ENCODE measurements around the gene ETV3.

The ETV3 gene

GRCh38 chr1:157139052-157139715 lies 989 bp upstream of the ETV3 start:
- Histone ChIP-seq H3K9ac (ENCODE audit: low read depth, low read length) (peak overlapping the region; percentile 75), H3K27ac (ENCODE audit: low read depth, low read length) (peak overlapping the region; percentile 99), H3K4me3 (ENCODE audit: low read depth, low read length) (peak overlapping the region; percentile 95), H3K36me3 (ENCODE audit: control insufficient read depth, insufficient read depth, low read length) (peaks cover 21% of the 10 kb centered on the region), H3K9me3 (ENCODE audit: control insufficient read depth, insufficient read depth, low read length) (no peaks in the 10 kb centered on the region), H3K4me1 (ENCODE audit: control insufficient read depth, insufficient read depth, low read length) (peaks cover 39% of the 10 kb centered on the region), H3K27me3 (ENCODE audit: control insufficient read depth, insufficient read depth, low read length) (no peaks in the 10 kb centered on the region; the same call in 1 of the 2 replicates)

- Histone ChIP-seq H3K4me3 (ENCODE audit: low read depth, low read length) (peak overlapping the region; percentile 95), H3K4me1 (ENCODE audit: control insufficient read depth, insufficient read depth, low read length) (peaks cover 39% of the 10 kb centered on the region)
Measured at GRCh38 chr1:157137408-157138219, 581 bp downstream of the ETV3 start.

GRCh38 chr1:157137046-157137407 lies 1.2 kb downstream of the ETV3 start:
- no peaks in the 10 kb centered on the region; the same call in 1 of the 2 replicates for H3K27me3 ChIP-seq (ENCODE audit: control insufficient read depth, insufficient read depth, low read length)
- H3K27ac ChIP-seq (ENCODE audit: low read depth, low read length) = peak overlapping the region; percentile 56
- peaks cover 39% of the 10 kb centered on the region for H3K4me1 ChIP-seq (ENCODE audit: control insufficient read depth, insufficient read depth, low read length)
- H3K9ac ChIP-seq (ENCODE audit: low read depth, low read length) = 0 out of 2 replicates have a peak overlapping the region, but pooled peaks have one; percentile 75
- peaks cover 43% of the 10 kb centered on the region for H3K36me3 ChIP-seq (ENCODE audit: control insufficient read depth, insufficient read depth, low read length)
- peak overlapping the region; percentile 95 for H3K4me3 ChIP-seq (ENCODE audit: low read depth, low read length)
- no peaks in the 10 kb centered on the region for H3K9me3 ChIP-seq (ENCODE audit: control insufficient read depth, insufficient read depth, low read length)

More at GRCh38 chr1:157137408-157138219, 581 bp downstream of the ETV3 start:
- no peaks in the 10 kb centered on the region for H3K9me3 ChIP-seq (ENCODE audit: control insufficient read depth, insufficient read depth, low read length)
- peak overlapping the region; percentile 99 for H3K27ac ChIP-seq (ENCODE audit: low read depth, low read length)
- H3K9ac ChIP-seq (ENCODE audit: low read depth, low read length) = peak overlapping the region; percentile 75
- H3K27me3 ChIP-seq (ENCODE audit: control insufficient read depth, insufficient read depth, low read length) = no peaks in the 10 kb centered on the region; the same call in 1 of the 2 replicates
- H3K36me3 ChIP-seq (ENCODE audit: control insufficient read depth, insufficient read depth, low read length) = peaks cover 37% of the 10 kb centered on the region

- Histone ChIP-seq H3K27ac (ENCODE audit: low read depth, low read length) (no peak overlapping the region), H3K27me3 (ENCODE audit: control insufficient read depth, insufficient read depth, low read length) (no peaks in the 10 kb centered on the region), H3K36me3 (ENCODE audit: control insufficient read depth, insufficient read depth, low read length) (peaks cover 52% of the 10 kb centered on the region), H3K9me3 (ENCODE audit: control insufficient read depth, insufficient read depth, low read length) (no peaks in the 10 kb centered on the region), H3K4me1 (ENCODE audit: control insufficient read depth, insufficient read depth, low read length) (peaks cover 35% of the 10 kb centered on the region), H3K4me3 (ENCODE audit: low read depth, low read length) (peak overlapping the region; percentile 95), H3K9ac (ENCODE audit: low read depth, low read length) (no peak overlapping the region)
Measured at GRCh38 chr1:157136133-157136532, 2.1 kb downstream of the ETV3 start.

GRCh38 chr1:157135646-157136045 lies 2.5 kb downstream of the ETV3 start:
- Histone ChIP-seq H3K4me1 (ENCODE audit: control insufficient read depth, insufficient read depth, low read length) (peaks cover 31% of the 10 kb centered on the region), H3K36me3 (ENCODE audit: control insufficient read depth, insufficient read depth, low read length) (peaks cover 57% of the 10 kb centered on the region), H3K27ac (ENCODE audit: low read depth, low read length) (no peak overlapping the region)

GRCh38 chr1:157135070-157135469 lies 3.1 kb downstream of the ETV3 start:
- no peaks in the 10 kb centered on the region for H3K27me3 ChIP-seq (ENCODE audit: control insufficient read depth, insufficient read depth, low read length)
- H3K9ac ChIP-seq (ENCODE audit: low read depth, low read length) = no peak overlapping the region
- H3K36me3 ChIP-seq (ENCODE audit: control insufficient read depth, insufficient read depth, low read length) = peaks cover 63% of the 10 kb centered on the region
- no peak overlapping the region for H3K27ac ChIP-seq (ENCODE audit: low read depth, low read length)
- H3K4me1 ChIP-seq (ENCODE audit: control insufficient read depth, insufficient read depth, low read length) = peaks cover 26% of the 10 kb centered on the region
- H3K4me3 ChIP-seq (ENCODE audit: low read depth, low read length) = no peak overlapping the region
- H3K9me3 ChIP-seq (ENCODE audit: control insufficient read depth, insufficient read depth, low read length) = no peaks in the 10 kb centered on the region

More at GRCh38 chr1:157135646-157136045, 2.5 kb downstream of the ETV3 start:
- no peaks in the 10 kb centered on the region for H3K9me3 ChIP-seq (ENCODE audit: control insufficient read depth, insufficient read depth, low read length)
- no peak overlapping the region for H3K9ac ChIP-seq (ENCODE audit: low read depth, low read length)
- H3K4me3 ChIP-seq (ENCODE audit: low read depth, low read length) = no peak overlapping the region
- H3K27me3 ChIP-seq (ENCODE audit: control insufficient read depth, insufficient read depth, low read length) = no peaks in the 10 kb centered on the region

- Histone ChIP-seq H3K9ac (ENCODE audit: low read depth, low read length) (no peak overlapping the region), H3K36me3 (ENCODE audit: control insufficient read depth, insufficient read depth, low read length) (peaks cover 65% of the 10 kb centered on the region), H3K27ac (ENCODE audit: low read depth, low read length) (no peak overlapping the region), H3K4me1 (ENCODE audit: control insufficient read depth, insufficient read depth, low read length) (peaks cover 19% of the 10 kb centered on the region), H3K27me3 (ENCODE audit: control insufficient read depth, insufficient read depth, low read length) (no peaks in the 10 kb centered on the region), H3K9me3 (ENCODE audit: control insufficient read depth, insufficient read depth, low read length) (no peaks in the 10 kb centered on the region), H3K4me3 (ENCODE audit: low read depth, low read length) (no peak overlapping the region)
Measured at GRCh38 chr1:157134442-157134841, 3.8 kb downstream of the ETV3 start.

- no peaks in the 10 kb centered on the region for H3K9me3 ChIP-seq (ENCODE audit: control insufficient read depth, insufficient read depth, low read length)
- peaks cover 72% of the 10 kb centered on the region for H3K36me3 ChIP-seq (ENCODE audit: control insufficient read depth, insufficient read depth, low read length)
- no peaks in the 10 kb centered on the region for H3K27me3 ChIP-seq (ENCODE audit: control insufficient read depth, insufficient read depth, low read length)
- peaks cover 12% of the 10 kb centered on the region for H3K4me1 ChIP-seq (ENCODE audit: control insufficient read depth, insufficient read depth, low read length)
- H3K27ac ChIP-seq (ENCODE audit: low read depth, low read length) = no peak overlapping the region
- no peak overlapping the region for H3K4me3 ChIP-seq (ENCODE audit: low read depth, low read length)
- no peak overlapping the region for H3K9ac ChIP-seq (ENCODE audit: low read depth, low read length)
Measured at GRCh38 chr1:157133426-157133825, 4.8 kb downstream of the ETV3 start.

- no peak overlapping the region for H3K27ac ChIP-seq (ENCODE audit: low read depth, low read length)
- H3K4me3 ChIP-seq (ENCODE audit: low read depth, low read length) = no peak overlapping the region
- peaks cover 12% of the 10 kb centered on the region for H3K4me1 ChIP-seq (ENCODE audit: control insufficient read depth, insufficient read depth, low read length)
- no peak overlapping the region for H3K9ac ChIP-seq (ENCODE audit: low read depth, low read length)
- H3K9me3 ChIP-seq (ENCODE audit: control insufficient read depth, insufficient read depth, low read length) = no peaks in the 10 kb centered on the region
- no peaks in the 10 kb centered on the region for H3K27me3 ChIP-seq (ENCODE audit: control insufficient read depth, insufficient read depth, low read length)
- peaks cover 77% of the 10 kb centered on the region for H3K36me3 ChIP-seq (ENCODE audit: control insufficient read depth, insufficient read depth, low read length)
Measured at GRCh38 chr1:157132616-157133167, 5.5 kb downstream of the ETV3 start.

GRCh38 chr1:157132111-157132510 lies 6.1 kb downstream of the ETV3 start:
- Histone ChIP-seq H3K27me3 (ENCODE audit: control insufficient read depth, insufficient read depth, low read length) (no peaks in the 10 kb centered on the region), H3K4me1 (ENCODE audit: control insufficient read depth, insufficient read depth, low read length) (peaks cover 9% of the 10 kb centered on the region), H3K9ac (ENCODE audit: low read depth, low read length) (no peak overlapping the region), H3K36me3 (ENCODE audit: control insufficient read depth, insufficient read depth, low read length) (peaks cover 83% of the 10 kb centered on the region), H3K27ac (ENCODE audit: low read depth, low read length) (no peak overlapping the region), H3K9me3 (ENCODE audit: control insufficient read depth, insufficient read depth, low read length) (no peaks in the 10 kb centered on the region), H3K4me3 (ENCODE audit: low read depth, low read length) (no peak overlapping the region)

GRCh38 chr1:157131281-157131680 lies 6.9 kb downstream of the ETV3 start:
- Histone ChIP-seq H3K36me3 (ENCODE audit: control insufficient read depth, insufficient read depth, low read length) (peaks cover 88% of the 10 kb centered on the region), H3K27ac (ENCODE audit: low read depth, low read length) (no peak overlapping the region), H3K27me3 (ENCODE audit: control insufficient read depth, insufficient read depth, low read length) (no peaks in the 10 kb centered on the region), H3K4me3 (ENCODE audit: low read depth, low read length) (no peak overlapping the region), H3K9me3 (ENCODE audit: control insufficient read depth, insufficient read depth, low read length) (no peaks in the 10 kb centered on the region), H3K4me1 (ENCODE audit: control insufficient read depth, insufficient read depth, low read length) (peaks cover under 1% of the 10 kb centered on the region), H3K9ac (ENCODE audit: low read depth, low read length) (no peak overlapping the region)
